Neuron (in vitro differentiated cells): ENCODE results near the gene CXADR.

ENCODE experiments used
- H2AFZ ChIP-seq: one replicate; pipeline ENCODE4 v1.6.1; 2013; ENCODE audit warnings: low read depth, mild to moderate bottlenecking, inconsistent platforms, low read length, moderate library complexity
- H3K27me3 ChIP-seq: one replicate; pipeline ENCODE4 v1.6.1; 2013; ENCODE audit warnings: low read length; ENCODE audit not compliant: insufficient read depth
- H3K36me3 ChIP-seq: one replicate; pipeline ENCODE4 v1.6.1; 2013; ENCODE audit warnings: low read length; ENCODE audit not compliant: insufficient read depth
- H3K4me1 ChIP-seq: one replicate; pipeline ENCODE4 v1.6.1; 2013; ENCODE audit warnings: low read length; ENCODE audit not compliant: insufficient read depth
- H3K4me3 ChIP-seq: 2 replicates; pipeline ENCODE4 v1.5.1; 2013; ENCODE audit warnings: mild to moderate bottlenecking, low read length, moderate library complexity
- H3K9me3 ChIP-seq: one replicate; pipeline ENCODE4 v1.6.1; 2013; ENCODE audit warnings: low read length

Gene CXADR

GRCh38 chr21:17570786-17571185 lies 57.9 kb downstream of the CXADR start:
- H2AFZ ChIP-seq = no peak overlapping the region
- H3K9me3 ChIP-seq = no peaks in the 10 kb centered on the region
- H3K27me3 ChIP-seq = no peaks in the 10 kb centered on the region
- H3K36me3 ChIP-seq = no peaks in the 10 kb centered on the region
- no peaks in the 10 kb centered on the region for H3K4me1 ChIP-seq
- no peak overlapping the region for H3K4me3 ChIP-seq

- H3K9me3 ChIP-seq = no peaks in the 10 kb centered on the region
- H3K27me3 ChIP-seq = no peaks in the 10 kb centered on the region
- H3K4me1 ChIP-seq = no peaks in the 10 kb centered on the region
- no peaks in the 10 kb centered on the region for H3K36me3 ChIP-seq
- H2AFZ ChIP-seq = no peak overlapping the region
- no peak overlapping the region for H3K4me3 ChIP-seq
These were observed 59.6 kb downstream of the CXADR start for GRCh38 chr21:17572431-17572830.

DNA sequence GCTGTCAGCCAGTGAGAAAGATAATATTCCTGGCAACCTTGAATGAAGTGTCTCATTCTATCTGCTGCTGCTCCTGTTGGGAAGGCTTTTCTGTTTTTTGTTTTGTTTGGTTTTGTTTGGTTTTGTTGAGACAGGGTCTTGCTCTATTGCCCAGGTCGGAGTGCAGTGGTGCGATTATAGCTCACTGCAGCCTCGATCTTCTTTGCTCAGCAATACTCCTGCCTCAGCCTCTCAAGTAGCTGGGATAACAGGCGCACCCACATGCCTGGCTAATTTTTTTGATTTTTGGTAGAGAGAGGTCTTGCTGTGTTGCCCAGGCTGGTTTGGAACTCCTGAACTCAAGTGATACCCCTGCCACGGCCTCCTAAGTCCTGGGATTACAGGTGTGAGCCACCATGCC lies 62.2 kb downstream of the CXADR start:
- Histone ChIP-seq H3K4me1 (no peaks in the 10 kb centered on the region), H2AFZ (no peak overlapping the region), H3K4me3 (no peak overlapping the region), H3K9me3 (no peaks in the 10 kb centered on the region), H3K27me3 (no peaks in the 10 kb centered on the region), H3K36me3 (peaks cover 4% of the 10 kb centered on the region)

- no peak overlapping the region for H2AFZ ChIP-seq
- H3K4me1 ChIP-seq = no peaks in the 10 kb centered on the region
- H3K4me3 ChIP-seq = no peak overlapping the region
- peaks cover 4% of the 10 kb centered on the region for H3K36me3 ChIP-seq
- no peaks in the 10 kb centered on the region for H3K27me3 ChIP-seq
- no peaks in the 10 kb centered on the region for H3K9me3 ChIP-seq
These were observed 63.4 kb downstream of the CXADR start for GRCh38 chr21:17576080-17576835.

DNA sequence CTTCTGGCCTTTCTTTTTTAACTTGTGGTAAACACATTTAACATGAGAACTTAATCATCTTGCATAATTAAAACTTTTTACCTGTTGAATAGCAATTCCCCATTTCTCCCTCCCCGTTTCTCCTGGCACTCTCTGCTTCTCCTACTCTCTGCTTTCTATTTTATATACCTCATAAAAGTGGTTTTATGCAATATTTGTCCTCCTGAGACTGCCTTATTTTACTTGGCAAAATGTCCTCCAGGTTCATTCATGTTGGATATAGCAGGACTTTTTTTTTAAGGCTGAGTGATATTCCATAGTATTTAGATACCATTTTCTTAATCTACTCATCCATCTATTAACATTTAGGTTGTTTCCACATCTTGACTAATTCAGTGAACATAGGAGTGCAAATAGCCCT lies 64.9 kb downstream of the CXADR start:
- no peaks in the 10 kb centered on the region for H3K4me1 ChIP-seq
- no peak overlapping the region for H2AFZ ChIP-seq
- no peak overlapping the region for H3K4me3 ChIP-seq
- no peaks in the 10 kb centered on the region for H3K27me3 ChIP-seq
- H3K36me3 ChIP-seq = peaks cover 4% of the 10 kb centered on the region
- no peaks in the 10 kb centered on the region for H3K9me3 ChIP-seq

GRCh38 chr21:17578162-17578561 lies 65.3 kb downstream of the CXADR start:
- H3K4me3 ChIP-seq = no peak overlapping the region
- no peaks in the 10 kb centered on the region for H3K9me3 ChIP-seq
- H3K36me3 ChIP-seq = peaks cover 4% of the 10 kb centered on the region
- H3K4me1 ChIP-seq = no peaks in the 10 kb centered on the region
- H2AFZ ChIP-seq = no peak overlapping the region
- H3K27me3 ChIP-seq = no peaks in the 10 kb centered on the region

- Histone ChIP-seq H3K4me3 (no peak overlapping the region), H3K4me1 (no peaks in the 10 kb centered on the region), H2AFZ (no peak overlapping the region), H3K36me3 (peaks cover 4% of the 10 kb centered on the region), H3K9me3 (no peaks in the 10 kb centered on the region), H3K27me3 (no peaks in the 10 kb centered on the region)
These were observed 66.0 kb downstream of the CXADR start for GRCh38 chr21:17578876-17579275.

GRCh38 chr21:17580319-17580718 lies 67.5 kb downstream of the CXADR start:
- no peaks in the 10 kb centered on the region for H3K27me3 ChIP-seq
- no peaks in the 10 kb centered on the region for H3K9me3 ChIP-seq
- no peaks in the 10 kb centered on the region for H3K4me1 ChIP-seq
- no peak overlapping the region for H3K4me3 ChIP-seq
- peaks cover 4% of the 10 kb centered on the region for H3K36me3 ChIP-seq
- no peak overlapping the region for H2AFZ ChIP-seq

DNA sequence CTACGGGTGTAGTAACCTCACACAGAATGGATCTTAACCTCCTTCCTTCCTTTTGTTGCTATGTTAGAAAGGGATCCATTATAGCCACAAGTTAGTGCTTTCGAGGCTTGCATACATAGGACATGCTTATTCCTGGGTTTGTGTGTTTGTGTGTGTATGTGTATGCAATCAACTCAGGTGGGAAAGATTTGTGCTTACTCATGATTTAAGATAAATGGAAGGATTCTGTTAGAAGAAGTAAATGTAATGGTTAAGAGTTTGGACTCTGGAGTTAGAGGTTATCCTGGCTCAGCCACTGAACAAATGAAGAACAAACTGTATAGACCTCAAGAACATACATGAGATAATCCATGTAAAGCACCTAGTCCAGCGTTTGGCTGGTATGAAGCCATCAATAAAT lies 71.1 kb downstream of the CXADR start:
- no peaks in the 10 kb centered on the region for H3K27me3 ChIP-seq
- no peaks in the 10 kb centered on the region for H3K9me3 ChIP-seq
- H3K4me3 ChIP-seq = no peak overlapping the region
- H3K36me3 ChIP-seq = peaks cover 2% of the 10 kb centered on the region
- no peak overlapping the region for H2AFZ ChIP-seq
- H3K4me1 ChIP-seq = no peaks in the 10 kb centered on the region

- Histone ChIP-seq H2AFZ (no peak overlapping the region), H3K4me1 (no peaks in the 10 kb centered on the region), H3K27me3 (no peaks in the 10 kb centered on the region), H3K4me3 (no peak overlapping the region), H3K36me3 (no peaks in the 10 kb centered on the region), H3K9me3 (no peaks in the 10 kb centered on the region)
These were observed 73.1 kb downstream of the CXADR start for GRCh38 chr21:17585875-17586450.

GRCh38 chr21:17590430-17590829 lies 77.6 kb downstream of the CXADR start:
- Histone ChIP-seq H3K4me1 (no peaks in the 10 kb centered on the region), H3K27me3 (no peaks in the 10 kb centered on the region), H3K36me3 (peaks cover 27% of the 10 kb centered on the region), H3K9me3 (no peaks in the 10 kb centered on the region), H3K4me3 (no peak overlapping the region), H2AFZ (no peak overlapping the region)

DNA sequence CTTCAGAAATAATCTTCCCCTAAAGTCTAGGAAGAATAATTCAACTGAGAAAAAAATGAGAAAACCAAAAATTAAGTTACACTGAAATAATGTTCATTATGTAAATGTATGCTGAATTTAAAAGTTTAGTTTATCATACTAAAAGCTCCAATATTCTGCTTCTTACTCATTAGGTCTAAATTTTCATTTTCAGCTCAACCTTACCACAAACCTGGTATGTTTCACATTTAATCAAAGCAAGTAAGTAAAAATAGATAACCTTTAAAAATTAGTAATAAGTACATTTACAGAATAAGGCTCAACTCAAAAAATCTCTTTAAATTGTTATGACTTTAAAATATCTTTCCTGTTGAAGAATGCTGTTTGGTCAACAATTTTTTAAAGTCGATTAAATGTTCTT lies 84.8 kb downstream of the CXADR start:
- H3K36me3 ChIP-seq = peaks cover 78% of the 10 kb centered on the region
- no peaks in the 10 kb centered on the region for H3K27me3 ChIP-seq
- H3K4me1 ChIP-seq = no peaks in the 10 kb centered on the region
- H2AFZ ChIP-seq = no peak overlapping the region
- H3K4me3 ChIP-seq = no peak overlapping the region
- H3K9me3 ChIP-seq = no peaks in the 10 kb centered on the region

- Histone ChIP-seq H3K27me3 (no peaks in the 10 kb centered on the region), H3K4me3 (no peak overlapping the region), H2AFZ (no peak overlapping the region), H3K9me3 (no peaks in the 10 kb centered on the region), H3K36me3 (peaks cover 81% of the 10 kb centered on the region), H3K4me1 (no peaks in the 10 kb centered on the region)
These were observed 85.6 kb downstream of the CXADR start for GRCh38 chr21:17598437-17598836.

DNA sequence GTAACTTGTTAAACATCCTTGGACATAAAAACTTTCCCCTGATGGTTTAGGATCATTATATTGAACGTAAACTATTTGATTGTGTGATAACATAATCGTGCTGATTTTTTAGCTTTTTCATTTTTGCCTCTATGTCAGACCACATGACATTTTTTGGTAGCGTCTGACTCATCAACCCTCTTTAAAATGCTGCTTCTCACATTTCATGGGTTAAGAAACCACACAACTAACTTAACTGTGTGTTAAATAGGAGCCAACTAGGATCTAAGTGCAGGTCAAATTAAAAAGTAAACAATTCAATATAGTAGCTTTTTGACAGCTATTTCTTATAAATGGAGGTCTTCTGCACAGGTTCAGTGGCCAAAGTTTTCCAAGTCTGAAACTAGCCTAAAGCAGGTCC lies 90.0 kb downstream of the CXADR start:
- H2AFZ ChIP-seq = no peak overlapping the region
- H3K4me1 ChIP-seq = no peaks in the 10 kb centered on the region
- H3K27me3 ChIP-seq = no peaks in the 10 kb centered on the region
- no peak overlapping the region for H3K4me3 ChIP-seq
- H3K9me3 ChIP-seq = no peaks in the 10 kb centered on the region
- peaks cover 62% of the 10 kb centered on the region for H3K36me3 ChIP-seq
